NCI-H2227 (cell line): ENCODE results near the gene LAT.
"Not testable (repeated sequence)": the region's sequence is repeated elsewhere in the genome, so short reads cannot be mapped to it uniquely, and the experiment has no call there.

Experiments used
- DNase-seq: peaks from one replicate; lab custom pipeline; 2025; ENCODE audit not compliant: unreplicated experiment; lab: John Stamatoyannopoulos, UW

LAT gene

GRCh38 chr16:28977703-28978662 is 6.9 kb upstream of the LAT start:
- DNase-seq, result no peak

DNA sequence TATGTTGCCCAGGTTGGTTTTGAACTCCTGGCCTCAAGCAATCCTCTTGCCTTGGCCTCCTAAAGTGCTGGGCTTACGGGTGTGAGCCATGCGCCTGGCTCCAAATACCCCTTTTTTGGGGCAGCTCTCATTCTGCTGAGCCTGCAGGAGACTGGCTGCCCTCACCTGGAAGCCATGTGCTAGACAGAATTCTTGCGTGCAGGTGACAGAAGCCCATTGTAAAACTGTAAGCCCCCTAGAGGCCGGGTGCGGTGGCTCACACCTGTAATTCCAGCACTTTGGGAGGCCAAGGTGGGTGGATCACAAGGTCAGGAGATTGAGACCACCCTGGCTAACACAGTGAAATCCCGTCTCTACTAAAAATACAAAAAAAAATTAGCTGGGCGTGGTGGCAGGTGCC is 4.5 kb upstream of the LAT start:
- not testable (repeated sequence) for DNase-seq

- no peak for DNase-seq
These were observed 3.9 kb upstream of the LAT start for GRCh38 chr16:28980929-28981328.

GRCh38 chr16:28981517-28981916 is 3.3 kb upstream of the LAT start:
- DNase-seq, result no peak

DNA sequence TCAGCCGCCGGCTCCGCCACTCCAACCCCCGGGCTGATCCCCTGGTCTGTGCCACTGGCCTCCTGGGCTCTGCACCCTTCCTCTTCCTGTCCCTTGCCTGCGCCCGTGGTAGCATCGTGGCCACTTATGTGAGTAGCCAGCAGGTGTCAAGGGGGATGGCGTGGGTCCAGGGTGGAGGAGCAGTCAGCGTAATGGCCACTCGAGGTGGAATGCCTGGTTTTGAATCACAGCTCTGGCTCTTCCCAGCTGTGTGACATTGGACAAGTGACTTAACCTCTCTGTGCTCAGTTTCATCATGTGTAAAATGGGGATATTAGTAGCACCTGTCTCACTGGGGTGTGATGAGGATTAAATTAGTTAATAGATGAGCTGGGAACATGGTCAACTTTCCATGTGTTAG is 2.4 kb upstream of the LAT start:
- no peak for DNase-seq

DNA sequence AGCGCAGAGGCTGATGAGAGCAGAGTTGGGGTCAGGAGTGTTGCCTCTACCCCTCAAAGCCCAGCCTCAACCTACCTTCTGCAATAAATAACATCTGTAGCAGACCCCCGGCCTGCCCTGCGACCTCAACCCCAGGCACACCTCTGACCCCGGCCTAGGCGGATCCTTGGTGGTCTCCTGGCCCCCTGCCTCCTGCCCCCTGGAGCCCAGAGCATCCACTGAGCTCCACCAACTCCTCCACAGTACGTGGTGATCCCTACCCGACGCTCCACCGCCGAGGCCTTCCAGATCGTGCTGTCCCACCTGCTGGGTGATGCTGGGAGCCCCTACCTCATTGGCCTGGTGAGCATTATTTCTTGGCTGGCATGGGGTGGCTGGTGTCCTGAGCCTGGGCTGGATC is 1.9 kb upstream of the LAT start:
- no peak for DNase-seq

DNA sequence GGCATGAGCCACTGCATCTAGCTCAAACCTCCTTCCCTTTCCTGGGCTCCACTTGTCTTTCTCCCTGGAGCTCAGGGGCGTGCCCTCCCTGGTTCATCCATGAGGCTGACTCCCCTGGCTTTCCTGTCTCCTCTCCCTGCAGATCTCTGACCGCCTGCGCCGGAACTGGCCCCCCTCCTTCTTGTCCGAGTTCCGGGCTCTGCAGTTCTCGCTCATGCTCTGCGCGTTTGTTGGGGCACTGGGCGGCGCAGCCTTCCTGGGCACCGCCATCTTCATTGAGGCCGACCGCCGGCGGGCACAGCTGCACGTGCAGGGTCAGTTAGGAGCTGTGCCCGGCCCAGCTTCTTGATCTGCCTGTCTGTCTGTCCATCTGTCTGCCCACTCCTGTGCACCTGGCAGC is 1.2 kb upstream of the LAT start:
- no peak for DNase-seq

DNA sequence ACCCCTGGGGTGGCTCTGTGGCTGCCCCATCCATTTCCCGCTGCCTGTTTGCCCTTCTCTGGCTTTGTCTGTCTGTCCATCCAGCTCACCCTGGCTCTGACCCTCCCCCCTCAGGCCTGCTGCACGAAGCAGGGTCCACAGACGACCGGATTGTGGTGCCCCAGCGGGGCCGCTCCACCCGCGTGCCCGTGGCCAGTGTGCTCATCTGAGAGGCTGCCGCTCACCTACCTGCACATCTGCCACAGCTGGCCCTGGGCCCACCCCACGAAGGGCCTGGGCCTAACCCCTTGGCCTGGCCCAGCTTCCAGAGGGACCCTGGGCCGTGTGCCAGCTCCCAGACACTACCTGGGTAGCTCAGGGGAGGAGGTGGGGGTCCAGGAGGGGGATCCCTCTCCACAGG is 761 bp upstream of the LAT start:
- DNase-seq, result no peak

- DNase-seq, result no peak
These were observed 574 bp downstream of the LAT start for GRCh38 chr16:28985211-28986041.

DNA sequence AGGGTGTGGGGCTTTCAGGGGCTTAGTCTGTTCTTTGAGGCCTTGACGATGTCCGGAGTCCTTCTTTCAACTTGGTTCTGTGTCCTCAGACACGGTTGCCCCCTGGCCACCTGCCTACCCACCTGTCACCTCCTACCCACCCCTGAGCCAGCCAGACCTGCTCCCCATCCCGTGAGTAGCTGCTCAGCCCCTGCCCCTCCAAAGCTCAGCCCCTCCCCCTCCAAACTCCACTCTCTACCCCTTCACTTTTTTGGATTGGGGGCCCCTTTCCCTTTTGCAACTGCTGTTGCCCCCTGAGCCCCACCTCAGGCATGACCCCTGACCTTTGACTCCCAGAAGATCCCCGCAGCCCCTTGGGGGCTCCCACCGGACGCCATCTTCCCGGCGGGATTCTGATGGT is 1.2 kb downstream of the LAT start:
- DNase-seq, result no peak

GRCh38 chr16:28986492-28986891 is 1.6 kb downstream of the LAT start:
- DNase-seq, result no peak

DNA sequence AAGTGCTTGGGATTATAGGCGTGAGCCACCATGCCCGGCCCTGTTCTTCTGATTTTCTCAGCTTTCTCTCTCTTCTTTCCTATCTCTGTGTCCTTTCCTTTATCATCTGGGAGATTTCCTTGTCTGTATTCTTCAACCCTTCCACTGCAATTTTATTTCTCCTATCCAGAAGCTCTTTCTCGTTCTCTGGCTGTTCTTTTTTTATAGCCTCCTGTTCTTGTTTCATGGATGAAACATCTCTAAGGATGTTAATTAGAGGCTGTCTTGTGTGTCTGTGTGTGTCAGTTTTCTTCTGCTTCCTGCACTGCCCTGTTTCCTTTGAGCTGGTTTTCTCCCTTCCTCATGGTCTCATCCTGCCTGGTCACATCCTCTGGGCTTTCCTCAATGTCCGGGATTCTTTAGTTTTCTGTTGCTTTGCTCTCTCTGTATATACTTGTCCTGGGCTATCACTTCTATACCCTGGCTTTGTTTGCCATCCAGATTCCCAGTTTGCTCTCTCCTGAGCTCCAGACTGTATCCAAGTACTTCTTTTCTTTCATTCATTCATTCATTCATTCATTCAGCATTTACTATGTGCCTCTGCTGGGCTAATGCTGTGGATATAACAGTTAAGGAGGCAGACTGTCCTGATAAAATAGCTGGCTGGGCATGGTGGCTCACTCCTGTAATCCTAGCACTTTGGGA is 2.5 kb downstream of the LAT start:
- no peak for DNase-seq

GRCh38 chr16:28989363-28989762 is 4.5 kb downstream of the LAT start:
- DNase-seq, result no peak

DNA sequence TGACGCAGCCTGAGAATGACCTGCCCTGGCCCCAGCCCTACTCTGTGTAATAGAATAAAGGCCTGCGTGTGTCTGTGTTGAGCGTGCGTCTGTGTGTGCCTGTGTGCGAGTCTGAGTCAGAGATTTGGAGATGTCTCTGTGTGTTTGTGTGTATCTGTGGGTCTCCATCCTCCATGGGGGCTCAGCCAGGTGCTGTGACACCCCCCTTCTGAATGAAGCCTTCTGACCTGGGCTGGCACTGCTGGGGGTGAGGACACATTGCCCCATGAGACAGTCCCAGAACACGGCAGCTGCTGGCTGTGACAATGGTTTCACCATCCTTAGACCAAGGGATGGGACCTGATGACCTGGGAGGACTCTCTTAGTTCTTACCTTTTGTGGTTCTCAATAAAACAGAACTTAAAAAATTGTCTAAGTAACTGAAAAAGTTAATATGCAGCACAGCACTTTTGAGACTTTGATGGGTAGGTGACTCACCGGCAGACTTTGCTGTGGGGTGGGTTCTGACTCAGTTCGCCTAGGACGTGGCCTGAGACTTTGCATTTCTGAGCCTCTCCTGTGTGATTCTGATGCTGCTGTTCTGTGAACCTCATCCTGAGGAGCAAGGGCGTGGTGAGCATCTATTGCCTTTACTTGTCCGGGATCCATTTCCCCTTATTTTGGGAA is 5.7 kb downstream of the LAT start:
- DNase-seq, result no peak

- DNase-seq, result no peak
These were observed 6.8 kb downstream of the LAT start for GRCh38 chr16:28991687-28992086.

GRCh38 chr16:28992496-28992895 is 7.6 kb downstream of the LAT start:
- no peak for DNase-seq

DNA sequence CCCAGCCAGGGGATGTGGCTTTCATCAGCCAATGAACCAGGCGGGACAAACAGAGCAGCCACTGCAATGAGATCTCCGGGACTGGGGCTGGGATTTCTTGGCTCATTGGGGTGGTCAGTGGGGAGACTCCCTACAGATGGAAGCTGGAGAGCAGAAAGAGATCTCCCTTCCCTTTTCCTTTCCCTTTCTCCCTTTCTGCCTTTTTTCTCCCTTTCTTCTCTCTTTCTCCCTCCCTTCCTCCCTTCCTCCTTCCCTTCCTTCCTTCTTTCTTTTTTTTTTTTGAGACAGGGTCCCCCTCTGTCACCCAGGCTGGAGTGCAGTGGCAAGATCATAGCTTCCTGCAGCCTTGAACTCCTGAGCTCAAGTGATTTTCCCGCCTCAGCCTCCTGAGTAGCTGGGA is 14.0 kb downstream of the LAT start:
- DNase-seq, result no peak

GRCh38 chr16:28999577-28999976 is 14.7 kb downstream of the LAT start:
- DNase-seq, result no peak

DNA sequence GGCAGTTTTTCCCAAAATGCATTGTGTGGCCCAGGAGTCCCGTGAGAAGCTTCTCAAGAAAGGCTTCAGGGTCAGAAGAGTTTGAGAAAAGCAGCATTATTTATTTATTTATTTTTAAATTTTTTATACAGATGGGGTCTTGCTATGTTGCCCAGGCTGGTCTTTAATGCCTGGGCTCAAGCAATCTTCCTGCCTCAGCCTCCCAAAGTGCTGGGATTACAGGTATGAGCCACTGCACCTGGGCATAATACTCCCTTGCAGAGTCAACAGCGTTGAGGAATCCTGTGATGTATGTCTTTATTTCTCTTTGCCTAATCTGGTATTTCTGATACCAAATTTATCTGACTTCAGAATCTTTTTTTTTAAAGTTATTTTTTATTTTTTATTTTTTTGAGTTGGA is 15.2 kb downstream of the LAT start:
- no peak for DNase-seq

GRCh38 chr16:29004496-29005139 is 19.8 kb downstream of the LAT start:
- not testable (repeated sequence) for DNase-seq
